CD4-positive, alpha-beta T cell (primary cell): ENCODE results near the gene NPR3. TPM values are rescaled to one million over a fixed set of nuclear protein-coding genes. Genes with fewer than 3 reads are reported as not detected.

ENCODE experiments used
- ATAC-seq: fragments of 200-7000 bp; cut with Tn5 transposase; one replicate; pipeline ENCODE4 v1.10.0; 2022; ENCODE audit warnings: mild to moderate bottlenecking; ENCODE audit not compliant: poor library complexity
- CTCF ChIA-PET: fragments of 350-600 bp; sonication (Branson Sonifier 250); formaldehyde crosslinking; loops from one replicate; lab custom pipeline; 2021; ENCODE audit warnings: antibody characterized with exemption, inconsistent platforms; lab: Charles Lee
- POLR2A ChIA-PET: fragments of 350-600 bp; sonication (Branson Sonifier 250); formaldehyde crosslinking; loops from one replicate; lab custom pipeline; 2021; ENCODE audit warnings: antibody characterized with exemption, inconsistent platforms; lab: Charles Lee
- DNase-seq, 14 experiments: peaks; one replicate each; pipeline ENCODE4 v3.0.0-alpha.2; 2013 to 2020; ENCODE audit warnings: mixed read lengths in 2 of 14
- H3K27ac ChIP-seq, 2 donors: one replicate each; pipeline versions ENCODE4 v1.5.1 to v1.7.0; 2013; ENCODE audit warnings: low read length in 2 of 2, low read depth in 1 of 2, mild to moderate bottlenecking in 1 of 2
- H3K27me3 ChIP-seq, 2 experiments: 1 replicate in 1 of 2; 2 replicates in 1 of 2; pipeline versions ENCODE4 v1.6.1 to v1.7.0; 2013; ENCODE audit warnings: low read length in 2 of 2, control low read depth in 1 of 2, mild to moderate bottlenecking in 1 of 2, moderate library complexity in 1 of 2; ENCODE audit not compliant: insufficient read depth in 2 of 2, control insufficient read depth in 1 of 2
- H3K36me3 ChIP-seq: one replicate; pipeline ENCODE4 v1.6.1; 2013; ENCODE audit warnings: low read length, control low read depth; ENCODE audit not compliant: insufficient read depth
- H3K4me1 ChIP-seq: one replicate; pipeline ENCODE4 v1.6.1; 2013; ENCODE audit warnings: low read length, control low read depth; ENCODE audit not compliant: insufficient read depth
- H3K4me3 ChIP-seq: one replicate; pipeline ENCODE4 v1.5.1; 2013; ENCODE audit warnings: mild to moderate bottlenecking, low read length, moderate library complexity
- H3K9me3 ChIP-seq, 2 experiments: 1 replicate in 1 of 2; 2 replicates in 1 of 2; pipeline versions ENCODE4 v1.6.1 to v1.7.0; 2013; ENCODE audit warnings: low read length in 2 of 2, mild to moderate bottlenecking in 2 of 2, control low read depth in 1 of 2, moderate library complexity in 1 of 2; ENCODE audit not compliant: control insufficient read depth in 1 of 2, insufficient read depth in 1 of 2
- H3K27ac Mint-ChIP-seq: one replicate; pipeline ENCODE4 v1.8.0; 2020; ENCODE audit warnings: mixed read lengths
- H3K27me3 Mint-ChIP-seq: one replicate; pipeline ENCODE4 v1.8.0; 2021; ENCODE audit warnings: mixed read lengths
- H3K36me3 Mint-ChIP-seq: one replicate; pipeline ENCODE4 v1.8.0; 2021; ENCODE audit warnings: low read depth, mixed read lengths
- H3K4me1 Mint-ChIP-seq: one replicate; pipeline ENCODE4 v1.8.0; 2021; ENCODE audit warnings: low read depth, mixed read lengths
- H3K4me3 Mint-ChIP-seq: one replicate; pipeline ENCODE4 v1.8.0; 2020; ENCODE audit warnings: mild to moderate bottlenecking, mixed read lengths
- H3K9me3 Mint-ChIP-seq: one replicate; pipeline ENCODE4 v1.8.0; 2020; ENCODE audit warnings: mixed read lengths
- intact Hi-C, 2 experiments: fragments of 100-400 bp; cut with DNase I in 1 of 2; cut with micrococcal nuclease in 1 of 2; formaldehyde crosslinking; loops; one replicate each; pipeline versions ENCODE4 v1.15.1 to v1.9.0; 2023 to 2025; cut with DNase I, micrococcal nuclease
- polyA plus RNA-seq, 2 donors: library from polyadenylated mRNA; unstranded; fragments of 120-200 nt; gene quantifications; one replicate each; pipeline ENCODE4 v1.2.1, GENCODE V29; 2013
- total RNA-seq, 174 experiments: library from RNA in 2 of 174; stranded (reverse) in 2 of 174; gene quantifications; one replicate each; pipeline ENCODE4 v1.2.3 and lab custom pipeline; 2021 to 2026
- TF ChIP-seq, protein P1 (sequence below): fragments of 200-600 bp; IDR thresholded peaks from one replicate; pipeline ENCODE4 v1.8.0; 2022; ENCODE audit warnings: antibody characterized with exemption, mild to moderate bottlenecking

NPR3 gene
- total RNA-seq (not detected), total RNA-seq (lab: John Stamatoyannopoulos, UW) (0 to 9.2 (median 1.4) reads per million in 172 experiments)
- polyA plus RNA-seq (2013, experiment 1 of 2): 0.13 TPM
- 0.45 TPM for polyA plus RNA-seq (2013, experiment 2 of 2)

GRCh38 chr5:32710550-32711361 is at the start of gene NPR3:
NPR3 (plus strand) TSS chr5:32711321; CDS start chr5:32711777, 456 bp downstream.
- ChIA-PET POLR2A (no interaction called here), CTCF (no interaction called here)
- Histone ChIP-seq H3K36me3 (no peaks in the 10 kb centered on the region), H3K27me3 (peaks cover 48 to 58% of the 10 kb centered on the region in 2 experiments), H3K4me3 (peak within 1 kb of the TSS; percentile 49), H3K9me3 (peaks cover 0 to 28% of the 10 kb centered on the region in 2 experiments), H3K27ac (no peak within 1 kb of the TSS), H3K4me1 (peaks cover 27% of the 10 kb centered on the region)
- no peaks in the 10 kb centered on the region for H3K36me3 Mint-ChIP-seq
- intact Hi-C loops: loop anchor here in 1 of 2 experiments (10.0 kb wide), 1 partner anchor 144 kb away; no protein-coding TSS in a partner anchor
- peaks cover 76% of the 10 kb centered on the region for H3K27me3 Mint-ChIP-seq
- H3K9me3 Mint-ChIP-seq: no peaks in the 10 kb centered on the region
- DNase-seq (no peak), ATAC-seq (no peak)
- no peak within 1 kb of the TSS for H3K27ac Mint-ChIP-seq
- H3K4me1 Mint-ChIP-seq: peaks cover 26% of the 10 kb centered on the region
- H3K4me3 Mint-ChIP-seq: peak within 1 kb of the TSS; percentile 80
- TF ChIP-seq, protein P1, sequence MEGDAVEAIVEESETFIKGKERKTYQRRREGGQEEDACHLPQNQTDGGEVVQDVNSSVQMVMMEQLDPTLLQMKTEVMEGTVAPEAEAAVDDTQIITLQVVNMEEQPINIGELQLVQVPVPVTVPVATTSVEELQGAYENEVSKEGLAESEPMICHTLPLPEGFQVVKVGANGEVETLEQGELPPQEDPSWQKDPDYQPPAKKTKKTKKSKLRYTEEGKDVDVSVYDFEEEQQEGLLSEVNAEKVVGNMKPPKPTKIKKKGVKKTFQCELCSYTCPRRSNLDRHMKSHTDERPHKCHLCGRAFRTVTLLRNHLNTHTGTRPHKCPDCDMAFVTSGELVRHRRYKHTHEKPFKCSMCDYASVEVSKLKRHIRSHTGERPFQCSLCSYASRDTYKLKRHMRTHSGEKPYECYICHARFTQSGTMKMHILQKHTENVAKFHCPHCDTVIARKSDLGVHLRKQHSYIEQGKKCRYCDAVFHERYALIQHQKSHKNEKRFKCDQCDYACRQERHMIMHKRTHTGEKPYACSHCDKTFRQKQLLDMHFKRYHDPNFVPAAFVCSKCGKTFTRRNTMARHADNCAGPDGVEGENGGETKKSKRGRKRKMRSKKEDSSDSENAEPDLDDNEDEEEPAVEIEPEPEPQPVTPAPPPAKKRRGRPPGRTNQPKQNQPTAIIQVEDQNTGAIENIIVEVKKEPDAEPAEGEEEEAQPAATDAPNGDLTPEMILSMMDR: no peak

DNA sequence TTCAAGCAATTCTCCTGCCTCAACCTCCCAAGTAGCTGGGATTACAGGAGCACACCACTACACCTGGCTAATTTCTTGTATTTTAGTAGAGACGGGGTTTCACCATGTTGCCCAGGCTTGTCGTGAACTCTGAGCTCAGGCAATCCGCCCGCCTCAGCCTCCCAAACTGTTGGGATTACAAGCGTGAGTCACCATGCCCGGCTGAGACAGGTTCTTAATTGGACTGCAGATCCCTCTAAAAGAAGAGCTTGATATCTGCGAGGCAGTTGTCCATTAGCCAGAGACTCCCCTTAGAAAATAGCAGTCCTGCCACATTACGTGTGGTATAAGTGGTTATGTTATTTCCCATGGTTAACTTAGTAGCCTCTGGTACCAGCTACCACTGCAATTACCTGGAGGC is 46.6 kb upstream of the NPR3 start:
- ChIA-PET CTCF (no interaction called here), POLR2A (no interaction called here)
- TF ChIP-seq, protein P1: no peak
- H3K27me3 ChIP-seq: no peaks in the 10 kb centered on the region
- Mint-ChIP-seq H3K4me1 (no peaks in the 10 kb centered on the region), H3K36me3 (no peaks in the 10 kb centered on the region), H3K9me3 (peaks cover 5% of the 10 kb centered on the region), H3K4me3 (no peak overlapping the region), H3K27ac (no peak overlapping the region), H3K27me3 (peaks cover 25% of the 10 kb centered on the region)
- no peak overlapping the region for H3K27ac ChIP-seq
- no peak overlapping the region for H3K4me3 ChIP-seq
- ATAC-seq (no peak), DNase-seq (no peak)
- intact Hi-C loops: no loop called here
- peaks cover 6 to 9% of the 10 kb centered on the region in 2 experiments for H3K9me3 ChIP-seq
- no peaks in the 10 kb centered on the region for H3K4me1 ChIP-seq
- H3K36me3 ChIP-seq: no peaks in the 10 kb centered on the region

- TF ChIP-seq, protein P1: no peak
- Histone ChIP-seq H3K27me3 (no peaks in the 10 kb centered on the region), H3K36me3 (no peaks in the 10 kb centered on the region), H3K27ac (no peak overlapping the region), H3K4me3 (no peak overlapping the region), H3K4me1 (no peaks in the 10 kb centered on the region), H3K9me3 (peaks cover 7 to 12% of the 10 kb centered on the region in 2 experiments)
- intact Hi-C loops: no loop called here
- H3K9me3 Mint-ChIP-seq: peaks cover 12% of the 10 kb centered on the region
- POLR2A ChIA-PET: no interaction called here
- no peaks in the 10 kb centered on the region for H3K4me1 Mint-ChIP-seq
- ATAC-seq (no peak), DNase-seq (no peak)
- H3K36me3 Mint-ChIP-seq: peaks cover 6% of the 10 kb centered on the region
- CTCF ChIA-PET: no interaction called here
- peaks cover 14% of the 10 kb centered on the region for H3K27me3 Mint-ChIP-seq
- no peak overlapping the region for H3K4me3 Mint-ChIP-seq
- no peak overlapping the region for H3K27ac Mint-ChIP-seq
Measured at GRCh38 chr5:32668552-32668951, 42.6 kb upstream of the NPR3 start.
